Ishikawa (cell line): ENCODE measurements around the gene SLC25A47.
A peak's percentile ranks its signal among the peaks of the same experiment; 100 is the strongest.

ENCODE experiments used
- CEBPB ChIP-seq: IDR thresholded peaks from 2 replicates; pipeline ENCODE4 v1.6.1; 2012
- CREB1 ChIP-seq: IDR thresholded peaks from 2 replicates; pipeline ENCODE4 v1.6.1; 2012; ENCODE audit warnings: low read depth
- EGR1 ChIP-seq: IDR thresholded peaks from 2 replicates; pipeline ENCODE4 v1.6.1; 2012
- EP300 ChIP-seq: IDR thresholded peaks from 2 replicates; pipeline ENCODE4 v1.6.1; 2012; ENCODE audit warnings: borderline replicate concordance
- FOXM1 ChIP-seq: IDR thresholded peaks from 2 replicates; pipeline ENCODE4 v1.6.1; 2012; ENCODE audit warnings: low read depth, borderline replicate concordance
- NFIC ChIP-seq: IDR thresholded peaks from 2 replicates; pipeline ENCODE4 v1.6.1; 2012
- RAD21 ChIP-seq: IDR thresholded peaks from 2 replicates; pipeline ENCODE4 v1.6.1; 2012; ENCODE audit warnings: low read depth
- TAF1 ChIP-seq: IDR thresholded peaks from 2 replicates; pipeline ENCODE4 v1.6.1; 2012; ENCODE audit warnings: low read depth, mild to moderate bottlenecking
- TCF12 ChIP-seq: IDR thresholded peaks from 2 replicates; pipeline ENCODE4 v1.6.1; 2012; ENCODE audit warnings: low read depth
- TEAD4 ChIP-seq: IDR thresholded peaks from 2 replicates; pipeline ENCODE4 v1.6.1; 2012
- YY1 ChIP-seq: IDR thresholded peaks from 2 replicates; pipeline ENCODE4 v1.6.1; 2012; ENCODE audit warnings: low read depth
- ZBTB7A ChIP-seq: IDR thresholded peaks from 2 replicates; pipeline ENCODE4 v1.6.1; 2012; ENCODE audit warnings: low read depth
- TF ChIP-seq, protein P1 (sequence below): IDR thresholded peaks from 2 replicates; pipeline ENCODE4 v1.6.1; 2012
- TF ChIP-seq, protein P2 (sequence below): IDR thresholded peaks from 2 replicates; pipeline ENCODE4 v1.6.1; 2012; ENCODE audit warnings: low read depth, mild to moderate bottlenecking
- TF ChIP-seq, protein P3 (sequence below): IDR thresholded peaks from 2 replicates; pipeline ENCODE4 v1.6.1; 2012

The SLC25A47 gene

GRCh38 chr14:100283984-100284881, 38.9 kb upstream of the SLC25A47 start:
- TF ChIP-seq, protein P1, sequence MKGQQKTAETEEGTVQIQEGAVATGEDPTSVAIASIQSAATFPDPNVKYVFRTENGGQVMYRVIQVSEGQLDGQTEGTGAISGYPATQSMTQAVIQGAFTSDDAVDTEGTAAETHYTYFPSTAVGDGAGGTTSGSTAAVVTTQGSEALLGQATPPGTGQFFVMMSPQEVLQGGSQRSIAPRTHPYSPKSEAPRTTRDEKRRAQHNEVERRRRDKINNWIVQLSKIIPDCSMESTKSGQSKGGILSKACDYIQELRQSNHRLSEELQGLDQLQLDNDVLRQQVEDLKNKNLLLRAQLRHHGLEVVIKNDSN, result no peak
- TF ChIP-seq TAF1 (no peak), YY1 (no peak), NFIC (no peak), ZBTB7A (no peak), CEBPB (no peak), RAD21 (no peak), EGR1 (no peak), TCF12 (no peak), TEAD4 (no peak), FOXM1 (no peak), EP300 (no peak), CREB1 (no peak)
- TF ChIP-seq, protein P2, sequence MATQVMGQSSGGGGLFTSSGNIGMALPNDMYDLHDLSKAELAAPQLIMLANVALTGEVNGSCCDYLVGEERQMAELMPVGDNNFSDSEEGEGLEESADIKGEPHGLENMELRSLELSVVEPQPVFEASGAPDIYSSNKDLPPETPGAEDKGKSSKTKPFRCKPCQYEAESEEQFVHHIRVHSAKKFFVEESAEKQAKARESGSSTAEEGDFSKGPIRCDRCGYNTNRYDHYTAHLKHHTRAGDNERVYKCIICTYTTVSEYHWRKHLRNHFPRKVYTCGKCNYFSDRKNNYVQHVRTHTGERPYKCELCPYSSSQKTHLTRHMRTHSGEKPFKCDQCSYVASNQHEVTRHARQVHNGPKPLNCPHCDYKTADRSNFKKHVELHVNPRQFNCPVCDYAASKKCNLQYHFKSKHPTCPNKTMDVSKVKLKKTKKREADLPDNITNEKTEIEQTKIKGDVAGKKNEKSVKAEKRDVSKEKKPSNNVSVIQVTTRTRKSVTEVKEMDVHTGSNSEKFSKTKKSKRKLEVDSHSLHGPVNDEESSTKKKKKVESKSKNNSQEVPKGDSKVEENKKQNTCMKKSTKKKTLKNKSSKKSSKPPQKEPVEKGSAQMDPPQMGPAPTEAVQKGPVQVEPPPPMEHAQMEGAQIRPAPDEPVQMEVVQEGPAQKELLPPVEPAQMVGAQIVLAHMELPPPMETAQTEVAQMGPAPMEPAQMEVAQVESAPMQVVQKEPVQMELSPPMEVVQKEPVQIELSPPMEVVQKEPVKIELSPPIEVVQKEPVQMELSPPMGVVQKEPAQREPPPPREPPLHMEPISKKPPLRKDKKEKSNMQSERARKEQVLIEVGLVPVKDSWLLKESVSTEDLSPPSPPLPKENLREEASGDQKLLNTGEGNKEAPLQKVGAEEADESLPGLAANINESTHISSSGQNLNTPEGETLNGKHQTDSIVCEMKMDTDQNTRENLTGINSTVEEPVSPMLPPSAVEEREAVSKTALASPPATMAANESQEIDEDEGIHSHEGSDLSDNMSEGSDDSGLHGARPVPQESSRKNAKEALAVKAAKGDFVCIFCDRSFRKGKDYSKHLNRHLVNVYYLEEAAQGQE, result no peak
- TF ChIP-seq, protein P3, sequence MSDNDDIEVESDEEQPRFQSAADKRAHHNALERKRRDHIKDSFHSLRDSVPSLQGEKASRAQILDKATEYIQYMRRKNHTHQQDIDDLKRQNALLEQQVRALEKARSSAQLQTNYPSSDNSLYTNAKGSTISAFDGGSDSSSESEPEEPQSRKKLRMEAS, result no peak

- peak; percentile 22; the same call in 1 of the 2 replicates for TF ChIP-seq RAD21
- peak; percentile 66 for TF ChIP-seq TEAD4
- no peak for TF ChIP-seq TAF1
- TF ChIP-seq ZBTB7A, result peak; percentile 87
- no peak for TF ChIP-seq CREB1
- TF ChIP-seq, protein P2, result no peak
- TF ChIP-seq, protein P1, result 0 out of 2 replicates have a peak, but pooled peaks have one; percentile 8
- peak; percentile 70; the same call in 1 of the 2 replicates for TF ChIP-seq NFIC
- TF ChIP-seq CEBPB, result no peak
- no peak for TF ChIP-seq EP300
- no peak for TF ChIP-seq FOXM1
- TF ChIP-seq TCF12, result no peak
- TF ChIP-seq, protein P3, result peak; percentile 90
- TF ChIP-seq EGR1, result no peak
- no peak for TF ChIP-seq YY1
Measured at GRCh38 chr14:100285021-100285912, 37.9 kb upstream of the SLC25A47 start.

GRCh38 chr14:100285913-100286400, 37.2 kb upstream of the SLC25A47 start:
- TF ChIP-seq CREB1, result no peak
- TF ChIP-seq ZBTB7A, result no peak
- no peak for TF ChIP-seq FOXM1
- no peak for TF ChIP-seq NFIC
- TF ChIP-seq, protein P1, result no peak
- no peak for TF ChIP-seq TAF1
- no peak for TF ChIP-seq TCF12
- TF ChIP-seq, protein P2, result no peak
- TF ChIP-seq EP300, result no peak
